Lower lobe of right lung (tissue), 2 donors: Measurements from ENCODE around the gene RFX3. TPM values are rescaled to one million over a fixed set of nuclear protein-coding genes. Genes with fewer than 3 reads are reported as not detected.

Source experiments
- ATAC-seq, 2 donors: fragments of 200-7000 bp; cut with Tn5 transposase; one replicate each; pipeline ENCODE4 v1.9.1; 2020 to 2022; ENCODE audit warnings: mild to moderate bottlenecking in 2 of 2, moderate library complexity in 2 of 2
- DNase-seq: peaks from one replicate; pipeline ENCODE4 v3.0.0-alpha.2; 2020
- H3K27ac ChIP-seq: fragments of 200-600 bp; one replicate; pipeline ENCODE4 v1.8.0; 2022
- H3K27me3 ChIP-seq: fragments of 200-600 bp; one replicate; pipeline ENCODE4 v1.8.0; 2022; ENCODE audit warnings: low read depth
- H3K36me3 ChIP-seq: fragments of 200-600 bp; one replicate; pipeline ENCODE4 v1.8.0; 2022; ENCODE audit warnings: mild to moderate bottlenecking
- H3K4me1 ChIP-seq: fragments of 200-600 bp; one replicate; pipeline ENCODE4 v1.8.0; 2022
- H3K4me3 ChIP-seq: fragments of 200-600 bp; one replicate; pipeline ENCODE4 v1.8.0; 2022; ENCODE audit warnings: mild to moderate bottlenecking
- H3K9me3 ChIP-seq: fragments of 200-600 bp; one replicate; pipeline ENCODE4 v1.8.0; 2022
- CTCF ChIP-seq: fragments of 200-600 bp; IDR thresholded peaks from one replicate; pipeline ENCODE4 v1.8.0; 2022; ENCODE audit warnings: antibody characterized with exemption, mild to moderate bottlenecking
- intact Hi-C: fragments of 100-400 bp; cut with DNase I; formaldehyde crosslinking; loops from one replicate; pipeline ENCODE4 v1.11.0; 2022
- total RNA-seq: library from RNA; stranded (reverse); fragmentation: NEBNext Ultra II Directional; extraction: Animal tissue kit (Norgen Biotek cat#: 25700); gene quantifications from one replicate; pipeline ENCODE4 v1.2.1, GENCODE V29; 2021
- donor health status: DM: no; HTN: yes; CAD: no; lungs with severe emphysema.

RFX3 gene
- total RNA-seq, 1 donor from 2014 or later, result 25.4 TPM

DNA sequence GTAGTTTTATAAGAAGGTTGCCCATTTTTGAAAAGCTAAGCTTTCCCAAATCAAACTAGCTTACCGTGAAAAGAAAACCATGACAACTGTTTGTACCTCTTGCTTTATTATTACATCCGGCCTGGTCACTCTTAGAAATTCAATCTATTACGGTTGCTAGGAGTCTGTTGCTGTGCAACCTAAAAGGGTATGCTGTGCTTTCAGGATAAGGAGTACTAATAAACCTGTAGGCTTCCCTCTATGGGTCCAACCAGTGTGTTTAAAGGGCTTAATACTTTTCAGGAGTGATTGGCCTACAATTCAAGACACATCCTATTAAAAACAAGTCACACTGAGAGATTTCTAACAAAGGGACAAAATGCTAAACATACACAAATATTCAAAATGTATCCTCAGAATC is 27.1 kb downstream of the RFX3 start:
- intact Hi-C loops, result no loop called here
- no peak overlapping the region for H3K4me3 ChIP-seq
- DNase-seq, result no peak
- no peak overlapping the region for H3K27ac ChIP-seq
- no peaks in the 10 kb centered on the region for H3K9me3 ChIP-seq
- H3K4me1 ChIP-seq, result peaks cover 13% of the 10 kb centered on the region
- no peaks in the 10 kb centered on the region for H3K36me3 ChIP-seq
- TF ChIP-seq CTCF, result no peak
- no peaks in the 10 kb centered on the region for H3K27me3 ChIP-seq
- peak in 1 of 2 donors; percentile 40 for ATAC-seq

DNA sequence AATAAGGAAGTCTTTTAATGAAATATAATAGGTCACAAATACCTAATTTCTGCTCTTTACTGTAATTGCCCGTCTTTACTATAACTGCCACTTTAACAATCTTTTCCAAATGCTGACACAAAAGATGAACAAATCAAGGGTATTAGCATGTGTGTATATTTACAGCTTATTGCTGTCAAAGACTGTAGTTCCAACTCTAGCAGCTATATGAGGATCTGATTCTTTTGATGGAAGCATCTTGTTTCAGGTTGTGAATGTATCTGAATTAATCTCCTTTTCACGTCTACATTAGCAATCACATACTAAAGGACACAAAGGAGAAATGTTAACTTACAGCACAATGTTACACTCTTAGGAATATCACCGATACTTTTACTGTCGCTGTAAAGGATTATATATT is 27.9 kb downstream of the RFX3 start:
- intact Hi-C loops, result no loop called here
- H3K4me3 ChIP-seq, result no peak overlapping the region
- H3K27ac ChIP-seq, result no peak overlapping the region
- H3K27me3 ChIP-seq, result no peaks in the 10 kb centered on the region
- DNase-seq, result no peak
- H3K4me1 ChIP-seq, result peaks cover 13% of the 10 kb centered on the region
- no peak for ATAC-seq
- no peaks in the 10 kb centered on the region for H3K36me3 ChIP-seq
- TF ChIP-seq CTCF, result no peak
- no peaks in the 10 kb centered on the region for H3K9me3 ChIP-seq

DNA sequence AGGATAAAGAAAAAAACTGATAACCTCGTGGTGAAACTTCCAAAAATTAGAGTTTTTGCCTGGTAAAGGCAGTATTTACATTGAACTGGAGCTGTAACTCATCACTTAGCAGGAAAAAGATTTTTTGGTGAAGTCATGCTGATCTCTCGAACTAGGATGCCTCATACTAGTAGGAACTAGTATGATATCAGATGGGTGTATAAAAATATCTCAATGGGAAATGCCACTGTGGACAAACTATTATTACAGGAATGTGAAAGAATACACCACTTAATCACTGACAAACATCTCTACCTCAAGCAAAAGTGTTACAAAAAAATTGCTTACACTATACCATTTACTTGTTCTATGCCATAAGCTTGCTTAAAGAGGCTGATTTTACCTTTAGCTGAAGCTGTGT is 28.4 kb downstream of the RFX3 start:
- ATAC-seq (peak in 1 of 2 donors; percentile 29), DNase-seq (no peak)
- no peaks in the 10 kb centered on the region for H3K9me3 ChIP-seq
- H3K4me3 ChIP-seq, result no peak overlapping the region
- peaks cover 13% of the 10 kb centered on the region for H3K4me1 ChIP-seq
- H3K36me3 ChIP-seq, result no peaks in the 10 kb centered on the region
- intact Hi-C loops, result no loop called here
- H3K27ac ChIP-seq, result no peak overlapping the region
- no peak for TF ChIP-seq CTCF
- no peaks in the 10 kb centered on the region for H3K27me3 ChIP-seq

DNA sequence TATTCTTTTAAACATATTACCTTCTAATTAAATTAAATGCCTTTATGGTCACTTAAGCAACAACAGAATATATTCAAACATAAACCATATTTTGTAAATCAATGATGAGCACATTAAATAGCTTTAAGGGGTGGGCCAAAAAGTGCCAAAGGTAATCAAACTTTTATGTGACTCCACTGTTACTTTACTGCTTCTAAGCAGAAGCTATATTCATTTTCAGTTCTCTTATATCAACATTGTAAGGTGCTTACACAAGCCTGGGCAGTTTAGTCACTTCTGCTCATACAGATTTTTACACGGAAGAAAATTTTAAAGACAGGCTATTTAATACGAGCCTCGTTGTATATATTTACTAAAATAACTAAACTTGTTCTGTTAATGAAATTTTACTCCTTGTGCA is 29.9 kb downstream of the RFX3 start:
- no peak for ATAC-seq
- intact Hi-C loops, result no loop called here

DNA sequence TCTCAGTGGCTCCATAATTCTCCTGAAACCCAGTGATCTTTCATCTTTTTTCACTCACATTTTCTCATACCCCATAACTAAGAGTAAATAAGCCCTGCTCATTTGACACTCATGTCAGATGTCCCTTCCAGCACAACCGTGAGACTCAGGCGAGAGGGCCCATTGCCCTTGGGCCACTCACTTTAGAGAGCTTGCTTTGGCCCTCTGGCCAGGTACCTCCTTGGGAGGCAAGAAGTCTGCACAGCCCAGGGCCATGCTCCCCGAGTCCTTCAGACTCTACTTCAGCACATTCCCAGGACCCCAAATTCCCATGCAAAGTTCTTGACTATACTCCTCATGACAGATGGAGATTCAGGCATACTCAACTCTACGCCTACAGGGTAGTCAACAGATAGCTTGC is 33.6 kb downstream of the RFX3 start:
- intact Hi-C loops, result no loop called here
- Histone ChIP-seq H3K27me3 (no peaks in the 10 kb centered on the region), H3K27ac (no peak overlapping the region), H3K9me3 (no peaks in the 10 kb centered on the region), H3K36me3 (no peaks in the 10 kb centered on the region), H3K4me3 (no peak overlapping the region), H3K4me1 (peaks cover 9% of the 10 kb centered on the region)
- DNase-seq (no peak), ATAC-seq (no peak)
- TF ChIP-seq CTCF, result no peak

More for the DNA sequence above, 29.9 kb downstream of the RFX3 start:
- H3K9me3 ChIP-seq, result no peaks in the 10 kb centered on the region
- H3K27ac ChIP-seq, result no peak overlapping the region
- peaks cover 13% of the 10 kb centered on the region for H3K4me1 ChIP-seq
- no peak for TF ChIP-seq CTCF
- no peak for DNase-seq
- no peaks in the 10 kb centered on the region for H3K27me3 ChIP-seq
- H3K36me3 ChIP-seq, result no peaks in the 10 kb centered on the region
- no peak overlapping the region for H3K4me3 ChIP-seq

DNA sequence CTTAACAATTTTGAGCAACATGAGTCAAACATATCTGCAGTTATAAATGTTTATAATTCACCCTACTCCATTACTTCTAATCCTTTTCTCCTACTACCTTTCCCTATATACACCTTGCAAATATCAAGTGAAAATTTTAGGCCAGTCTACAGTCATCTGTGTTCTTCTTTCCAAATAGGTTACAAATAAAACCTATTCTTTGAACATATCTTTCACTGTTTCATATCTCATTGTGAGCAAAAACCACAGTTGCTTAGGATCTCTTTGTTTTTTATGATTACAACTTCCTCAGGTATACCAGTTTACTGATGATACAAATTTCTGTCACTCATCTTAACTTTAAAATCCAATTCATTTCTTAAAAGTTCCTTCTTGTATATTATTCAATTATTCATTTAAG is 34.4 kb downstream of the RFX3 start:
- Histone ChIP-seq H3K4me1 (peaks cover 3% of the 10 kb centered on the region), H3K4me3 (no peak overlapping the region), H3K27me3 (no peaks in the 10 kb centered on the region), H3K9me3 (no peaks in the 10 kb centered on the region), H3K36me3 (no peaks in the 10 kb centered on the region), H3K27ac (no peak overlapping the region)
- intact Hi-C loops, result no loop called here
- no peak for DNase-seq
- no peak for ATAC-seq
- no peak for TF ChIP-seq CTCF
